HS-5 (cell line): Measurements from ENCODE around the gene WDFY4.

Source experiments
- DNase-seq: peaks from one replicate; pipeline ENCODE4 v3.0.0-alpha.2; 2012; ENCODE audit warnings: low read depth

WDFY4 gene

GRCh38 chr10:48656241-48656913 is 28.3 kb upstream of the WDFY4 start:
- peak; percentile 60 for DNase-seq

GRCh38 chr10:48656914-48657305 is 27.8 kb upstream of the WDFY4 start:
- no peak for DNase-seq

- no peak for DNase-seq
Measured at GRCh38 chr10:48657416-48657815, 27.3 kb upstream of the WDFY4 start.

GRCh38 chr10:48658243-48658974 is 26.3 kb upstream of the WDFY4 start:
- peak; percentile 30 for DNase-seq

- no peak for DNase-seq
Measured at GRCh38 chr10:48658975-48659269, 25.8 kb upstream of the WDFY4 start.

GRCh38 chr10:48659790-48660189 is 24.9 kb upstream of the WDFY4 start:
- no peak for DNase-seq

- DNase-seq, result no peak
Measured at GRCh38 chr10:48661441-48661840, 23.2 kb upstream of the WDFY4 start.

GRCh38 chr10:48667960-48668590 is 16.6 kb upstream of the WDFY4 start:
- no peak for DNase-seq

- no peak for DNase-seq
Measured at GRCh38 chr10:48670978-48671913, 13.4 kb upstream of the WDFY4 start.

- DNase-seq, result no peak
Measured at GRCh38 chr10:48671914-48672595, 12.6 kb upstream of the WDFY4 start.

GRCh38 chr10:48672596-48673265 is 11.9 kb upstream of the WDFY4 start:
- DNase-seq, result no peak

- no peak for DNase-seq
Measured at GRCh38 chr10:48677625-48678024, 7.0 kb upstream of the WDFY4 start.

GRCh38 chr10:48678041-48678440 is 6.6 kb upstream of the WDFY4 start:
- DNase-seq, result no peak

GRCh38 chr10:48681740-48682139 is 2.9 kb upstream of the WDFY4 start:
- DNase-seq, result no peak

- DNase-seq, result no peak
Measured at GRCh38 chr10:48682265-48682664, 2.4 kb upstream of the WDFY4 start.

GRCh38 chr10:48683424-48683823 is 1.2 kb upstream of the WDFY4 start:
- no peak for DNase-seq

GRCh38 chr10:48683868-48684267 is 805 bp upstream of the WDFY4 start:
- no peak for DNase-seq

- no peak for DNase-seq
Measured at GRCh38 chr10:48684463-48684791, 246 bp upstream of the WDFY4 start.

GRCh38 chr10:48685731-48686130 is 1.1 kb downstream of the WDFY4 start:
- DNase-seq, result no peak

GRCh38 chr10:48690791-48691660 is 6.4 kb downstream of the WDFY4 start:
- DNase-seq, result no peak
